GM21381 (cell line): ENCODE data around the gene MYO18A.
"Not testable (repeated sequence)": the region's sequence is repeated elsewhere in the genome, so short reads cannot be mapped to it uniquely, and the experiment has no call there.

Source experiments
- ATAC-seq: cut with Tn5 transposase; IDR thresholded peaks from one replicate; pipeline ENCODE4 v1.9.1; 2021; ENCODE audit warnings: mild to moderate bottlenecking, moderate library complexity; ENCODE audit not compliant: unreplicated experiment

The MYO18A gene

GRCh38 chr17:29180034-29180787, at the start of gene MYO18A:
MYO18A (minus strand) TSS chr17:29180398; CDS start chr17:29166940, 13,458 bp downstream.
- peak; percentile 85 for ATAC-seq

GRCh38 chr17:29225396-29225795, 45.2 kb upstream of the MYO18A start:
- ATAC-seq = no peak

- not testable (repeated sequence) for ATAC-seq
Observed at GRCh38 chr17:29221338-29221737, 41.1 kb upstream of the MYO18A start.

DNA sequence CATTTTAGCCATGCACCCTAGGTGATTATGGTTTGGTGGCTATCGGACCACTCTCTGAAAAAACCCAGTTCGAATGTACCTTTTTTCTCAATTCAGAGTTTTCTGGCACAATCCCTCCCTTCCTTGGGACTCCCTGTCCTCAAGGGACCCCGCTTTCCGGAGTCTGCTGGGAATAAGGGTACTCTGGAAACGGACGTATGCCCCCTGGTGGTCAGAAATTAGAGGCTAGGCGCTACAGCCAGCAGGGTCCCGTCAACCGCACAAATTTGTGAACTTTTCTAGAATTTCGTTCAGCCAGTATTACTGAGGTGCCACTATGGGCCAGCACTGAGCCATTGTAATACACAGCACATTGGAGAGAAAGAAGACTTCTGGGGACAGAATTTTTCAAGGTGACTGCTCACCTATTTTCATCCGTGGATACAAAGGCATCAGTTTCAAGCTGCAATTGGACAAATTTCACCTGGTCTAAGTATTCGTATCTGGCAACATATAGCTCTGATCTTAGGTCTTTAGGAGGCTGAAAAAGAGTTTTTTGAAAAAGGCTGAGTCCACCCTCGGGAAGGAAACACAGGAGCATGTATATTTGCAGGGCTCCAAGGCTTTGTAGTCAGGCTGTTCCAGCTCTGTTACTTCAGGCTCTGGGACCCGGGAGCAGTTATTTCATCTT, 39.3 kb upstream of the MYO18A start:
- ATAC-seq = no peak

- no peak for ATAC-seq
Observed at GRCh38 chr17:29216856-29217255, 36.7 kb upstream of the MYO18A start.

- no peak for ATAC-seq
Observed at GRCh38 chr17:29216181-29216580, 36.0 kb upstream of the MYO18A start.

DNA sequence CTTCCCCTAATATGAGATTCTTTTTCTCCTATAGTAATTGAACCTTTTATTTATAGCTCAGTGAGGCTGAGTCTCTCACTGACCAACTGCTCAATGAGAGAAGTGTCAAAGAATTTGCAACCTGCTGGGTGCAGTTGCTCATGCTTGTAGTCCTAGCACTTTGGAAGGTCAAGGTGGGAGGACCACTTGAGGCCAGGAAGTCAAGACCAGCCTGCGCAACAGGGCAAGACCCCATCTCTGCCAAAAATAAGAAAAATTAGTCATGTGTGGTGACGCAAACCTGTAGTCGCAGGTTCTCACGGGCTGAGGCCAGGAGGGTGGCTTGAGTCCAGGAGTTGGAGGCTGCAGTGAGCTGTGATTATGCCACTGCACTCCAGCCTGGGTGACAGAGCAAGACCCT, 35.5 kb upstream of the MYO18A start:
- no peak for ATAC-seq

- no peak for ATAC-seq
Observed at GRCh38 chr17:29215174-29215573, 35.0 kb upstream of the MYO18A start.

DNA sequence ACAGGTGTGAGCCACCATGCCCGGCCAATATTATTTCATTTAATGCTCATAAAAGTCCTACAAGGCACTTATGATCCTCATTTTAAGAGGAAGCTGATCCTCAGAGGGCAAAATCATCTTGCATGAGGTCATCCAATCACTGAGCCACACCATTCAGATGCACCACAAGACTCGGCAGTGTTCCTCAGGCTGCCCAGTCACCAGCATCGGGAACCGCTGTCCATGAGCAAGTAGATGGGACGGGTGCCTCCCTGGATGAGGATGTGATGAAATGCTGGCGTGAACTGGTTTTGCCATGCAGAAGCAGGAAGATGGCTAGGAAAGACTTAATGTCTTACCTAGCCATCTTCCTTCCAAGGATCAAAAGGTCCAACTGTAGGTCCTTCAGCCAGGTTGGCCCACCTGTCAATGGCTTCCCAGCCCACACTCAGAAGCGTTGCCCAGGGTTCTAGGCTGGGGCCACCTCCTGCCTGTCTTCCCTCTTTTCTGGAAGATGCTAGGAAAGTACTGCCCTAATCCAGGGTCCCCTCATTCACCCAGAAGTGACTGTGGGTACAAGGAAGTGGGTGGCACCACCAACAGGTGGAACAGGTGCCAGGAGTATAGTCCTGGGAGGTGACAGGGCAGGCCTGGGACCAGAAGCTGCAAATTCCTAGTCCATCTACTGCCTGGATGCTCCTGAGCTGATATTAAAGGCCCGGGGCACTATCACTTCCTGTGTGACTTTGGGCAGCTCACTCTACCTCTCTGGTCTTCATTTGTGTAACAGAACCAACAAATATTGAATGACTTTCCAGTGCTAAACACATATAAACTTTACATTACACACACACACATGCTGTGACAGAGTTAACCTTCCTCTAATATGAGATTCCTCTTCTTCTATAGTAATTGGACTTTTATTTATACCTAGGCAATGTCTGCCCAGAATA, 34.3 kb upstream of the MYO18A start:
- ATAC-seq = no peak

GRCh38 chr17:29212681-29213121, 32.5 kb upstream of the MYO18A start:
- ATAC-seq = no peak

DNA sequence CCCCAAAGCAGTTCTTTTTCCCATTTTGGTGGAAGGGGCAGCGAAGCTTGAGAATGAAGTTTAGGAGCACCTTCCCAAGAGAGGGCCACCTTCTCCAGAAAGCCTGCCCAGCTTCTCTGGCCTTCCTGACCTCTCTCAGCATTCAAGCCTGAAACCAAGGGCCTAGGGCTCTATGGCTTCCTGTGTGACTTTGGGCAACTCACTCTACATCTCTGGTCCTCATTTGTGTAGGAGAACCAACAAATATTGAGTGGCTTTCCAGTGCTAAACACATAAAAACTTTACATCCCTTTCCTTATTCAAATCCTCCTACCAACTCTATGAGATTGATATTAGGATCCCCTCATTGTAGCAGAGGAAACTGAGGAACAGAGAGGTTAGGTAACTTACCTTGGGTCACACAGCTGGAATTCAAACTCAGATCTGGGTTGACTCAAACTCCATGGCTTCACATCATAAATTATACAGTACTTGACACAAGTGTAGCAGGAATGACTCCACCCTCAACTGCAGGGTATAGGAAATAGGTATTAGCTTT, 32.0 kb upstream of the MYO18A start:
- ATAC-seq = no peak

DNA sequence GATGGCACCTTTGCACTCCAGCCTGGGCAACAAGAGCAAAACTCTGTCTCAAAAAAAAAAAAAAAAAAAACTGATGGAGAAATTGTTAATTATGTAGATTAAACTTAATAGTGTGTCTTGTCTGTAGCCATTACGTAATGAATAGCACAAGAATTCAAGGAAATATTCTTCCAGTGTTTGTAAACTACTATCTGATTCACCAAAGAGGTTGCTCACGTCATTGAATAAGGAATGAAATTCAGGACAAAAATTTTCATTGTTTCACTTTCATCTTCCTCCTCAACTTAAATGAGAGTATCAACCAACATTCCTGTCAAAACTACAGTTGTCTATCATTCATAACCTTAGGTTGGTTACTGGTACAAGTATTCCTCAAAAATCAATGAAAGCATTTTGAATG, 30.7 kb upstream of the MYO18A start:
- no peak for ATAC-seq

DNA sequence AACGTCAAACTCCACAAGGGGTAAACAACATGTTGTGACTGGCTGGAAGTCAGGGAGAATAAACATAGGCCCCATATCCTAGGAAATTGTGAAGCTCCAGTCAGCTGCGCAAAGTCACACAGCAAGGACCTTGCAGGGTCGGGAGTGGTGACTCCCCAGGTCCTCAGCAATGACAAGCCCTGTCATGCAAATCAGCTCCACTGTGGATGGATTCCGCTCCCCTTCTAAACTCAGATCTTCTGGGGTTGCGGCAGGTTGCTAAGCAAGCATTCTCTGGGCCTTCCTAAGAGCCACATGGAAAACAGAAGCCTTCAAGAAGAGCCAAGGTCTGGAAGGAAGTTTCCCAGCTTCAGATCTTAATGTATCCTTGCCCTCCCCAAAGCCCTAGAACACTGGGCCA, 28.9 kb upstream of the MYO18A start:
- no peak for ATAC-seq

- no peak for ATAC-seq
Observed at GRCh38 chr17:29207975-29208374, 27.8 kb upstream of the MYO18A start.

- ATAC-seq = no peak
Observed at GRCh38 chr17:29205047-29205446, 24.8 kb upstream of the MYO18A start.

GRCh38 chr17:29204068-29204804, 24.0 kb upstream of the MYO18A start:
- not testable (repeated sequence) for ATAC-seq

DNA sequence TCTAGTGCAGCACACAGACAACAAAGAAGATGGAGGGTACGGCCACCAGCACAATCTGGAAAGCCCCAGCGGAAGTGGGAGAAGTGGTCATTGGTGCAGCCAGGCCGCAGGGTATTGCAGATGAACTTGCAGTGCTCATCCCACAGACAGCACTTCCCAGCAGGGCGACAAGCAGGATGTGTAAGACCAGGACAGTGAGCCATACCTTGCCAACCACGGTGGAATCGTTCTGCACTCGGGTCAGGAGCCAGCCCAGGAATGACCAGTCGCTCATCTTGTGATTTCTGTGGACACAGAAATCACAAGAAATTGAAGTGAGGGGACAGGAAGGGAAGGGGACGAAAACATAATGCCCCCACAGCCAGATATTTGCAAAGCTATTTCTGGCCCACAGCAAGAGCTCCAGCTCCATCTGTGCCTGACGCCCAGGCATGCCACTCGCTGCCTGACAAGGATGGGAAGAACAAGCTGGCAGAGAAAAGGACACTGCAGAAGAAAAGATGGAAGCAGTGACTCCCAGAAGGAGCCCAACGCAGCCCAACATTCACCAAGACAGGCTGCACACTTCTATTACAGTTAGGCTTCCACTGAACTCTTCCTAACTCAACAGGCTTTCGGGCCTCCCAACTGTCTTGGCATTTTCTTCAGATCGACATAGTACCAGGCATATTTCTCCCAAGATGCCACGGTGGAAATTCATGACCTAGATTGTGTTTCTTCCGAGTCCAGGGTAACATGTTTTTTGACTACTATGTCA, 17.5 kb upstream of the MYO18A start:
- ATAC-seq = no peak

DNA sequence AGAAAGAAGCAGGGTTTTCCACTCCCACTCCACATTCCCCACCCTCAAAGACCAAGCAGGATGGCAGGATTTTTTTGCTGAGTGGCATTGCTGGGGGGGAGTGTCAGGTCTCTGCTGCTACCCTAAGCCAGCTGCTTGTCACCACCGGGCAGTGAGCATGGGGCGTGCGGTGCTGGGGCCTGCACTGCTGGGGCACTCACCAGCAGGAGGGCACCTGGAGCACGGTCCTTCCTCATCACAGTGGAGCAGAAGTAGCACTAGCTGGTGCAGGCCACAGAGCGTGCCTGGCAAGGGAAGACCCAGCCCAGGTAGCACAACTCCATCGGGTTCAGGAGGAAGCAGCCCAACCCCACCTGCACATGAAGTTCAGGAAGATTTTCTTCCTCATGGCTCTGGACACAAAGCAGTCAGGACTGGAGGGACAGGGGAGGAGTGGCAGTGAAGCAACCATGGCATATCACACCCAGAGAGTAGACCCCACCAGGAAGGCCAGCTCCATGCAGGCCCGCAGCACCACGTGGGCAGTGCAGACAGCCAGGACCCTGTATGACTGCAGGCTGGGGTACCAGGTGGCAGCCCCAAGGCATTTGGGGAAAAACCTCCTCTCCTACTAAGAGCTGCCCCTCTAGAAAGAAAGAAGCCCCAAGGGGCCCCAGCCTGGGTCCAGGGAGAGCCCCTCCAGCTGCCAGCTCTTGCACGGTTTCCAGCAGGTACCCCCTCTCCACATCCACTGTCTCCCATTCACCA, 16.7 kb upstream of the MYO18A start:
- no peak for ATAC-seq
